Measurements from ENCODE around the gene E2F4. TPM values are rescaled to one million over a fixed set of nuclear protein-coding genes. Genes with fewer than 3 reads are reported as not detected.
A peak's percentile ranks its signal among the peaks of the same experiment; 100 is the strongest.

Gene E2F4
- polyA plus RNA-seq, 1 donor from 2014 or later, result 73.7 TPM

DNA sequence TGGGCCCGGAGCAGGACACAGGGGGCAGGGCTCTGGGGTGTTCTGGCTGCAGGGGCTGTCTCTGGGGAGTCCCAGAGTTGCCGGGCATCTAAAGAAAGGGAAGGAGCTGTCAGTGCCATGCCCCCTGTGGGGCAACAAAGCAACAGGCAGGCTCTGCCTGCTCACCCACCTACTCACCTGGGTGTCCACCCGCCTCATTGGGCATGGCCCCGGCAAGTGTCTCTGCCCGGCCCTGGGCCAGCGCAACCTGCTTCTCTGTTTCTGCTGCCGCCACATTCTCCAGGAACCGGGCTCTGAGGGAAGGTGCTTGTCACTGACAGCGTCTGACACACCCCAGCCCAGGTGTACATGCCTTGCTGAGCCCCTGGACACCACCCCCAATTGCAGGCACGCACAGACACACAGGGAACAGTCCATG, 42.2 kb downstream of the E2F4 start:
- H3K36me3 Mint-ChIP-seq, result peaks cover 6% of the 10 kb centered on the region
- no peaks in the 10 kb centered on the region for H3K4me1 Mint-ChIP-seq
- H3K27me3 Mint-ChIP-seq, result no peaks in the 10 kb centered on the region
- no peak overlapping the region for H3K4me3 Mint-ChIP-seq
- no peaks in the 10 kb centered on the region for H3K9me3 Mint-ChIP-seq
- no peak overlapping the region for H3K27ac Mint-ChIP-seq

DNA sequence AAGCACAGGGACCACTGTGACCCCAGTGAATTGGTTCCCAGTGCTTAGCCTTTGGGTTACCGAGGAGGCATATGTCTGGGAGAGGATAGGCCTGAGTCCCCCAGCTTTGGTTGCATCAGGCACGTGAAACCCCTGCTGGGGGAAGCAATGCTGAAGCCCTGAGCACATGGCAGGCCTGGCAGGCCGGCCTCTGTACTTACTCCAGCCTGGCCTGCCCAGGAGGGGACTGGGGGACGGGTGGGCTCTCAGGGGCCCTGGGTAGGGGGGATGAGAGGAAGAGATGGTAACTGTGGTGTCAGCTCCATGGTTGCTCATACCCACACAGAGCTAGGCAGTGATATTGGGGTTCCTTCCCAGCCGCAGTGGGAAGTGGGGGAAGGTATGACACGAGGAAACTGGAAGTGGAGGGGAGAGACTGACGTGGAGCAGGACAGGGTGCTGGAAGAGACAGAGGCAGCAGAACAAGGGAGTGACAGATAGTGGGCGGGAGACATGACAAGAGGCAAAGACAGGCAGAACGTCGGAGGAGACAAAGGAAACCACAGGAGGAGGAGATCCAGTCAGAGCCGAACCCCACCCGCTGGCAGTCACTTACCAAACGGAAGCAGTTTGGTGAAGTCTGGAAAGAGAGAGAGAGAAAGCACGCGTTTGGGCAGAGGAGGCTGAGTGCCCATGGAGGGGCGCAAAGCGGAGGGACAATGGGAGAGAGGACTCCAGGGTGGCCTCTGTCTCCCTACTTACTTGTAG, 44.0 kb downstream of the E2F4 start:
- Mint-ChIP-seq H3K27me3 (no peaks in the 10 kb centered on the region), H3K36me3 (peaks cover 4% of the 10 kb centered on the region), H3K27ac (peak overlapping the region in 1 of 3 donors; percentile 89), H3K9me3 (no peaks in the 10 kb centered on the region), H3K4me1 (no peaks in the 10 kb centered on the region), H3K4me3 (peak overlapping the region in 1 of 4 donors; percentile 68)

DNA sequence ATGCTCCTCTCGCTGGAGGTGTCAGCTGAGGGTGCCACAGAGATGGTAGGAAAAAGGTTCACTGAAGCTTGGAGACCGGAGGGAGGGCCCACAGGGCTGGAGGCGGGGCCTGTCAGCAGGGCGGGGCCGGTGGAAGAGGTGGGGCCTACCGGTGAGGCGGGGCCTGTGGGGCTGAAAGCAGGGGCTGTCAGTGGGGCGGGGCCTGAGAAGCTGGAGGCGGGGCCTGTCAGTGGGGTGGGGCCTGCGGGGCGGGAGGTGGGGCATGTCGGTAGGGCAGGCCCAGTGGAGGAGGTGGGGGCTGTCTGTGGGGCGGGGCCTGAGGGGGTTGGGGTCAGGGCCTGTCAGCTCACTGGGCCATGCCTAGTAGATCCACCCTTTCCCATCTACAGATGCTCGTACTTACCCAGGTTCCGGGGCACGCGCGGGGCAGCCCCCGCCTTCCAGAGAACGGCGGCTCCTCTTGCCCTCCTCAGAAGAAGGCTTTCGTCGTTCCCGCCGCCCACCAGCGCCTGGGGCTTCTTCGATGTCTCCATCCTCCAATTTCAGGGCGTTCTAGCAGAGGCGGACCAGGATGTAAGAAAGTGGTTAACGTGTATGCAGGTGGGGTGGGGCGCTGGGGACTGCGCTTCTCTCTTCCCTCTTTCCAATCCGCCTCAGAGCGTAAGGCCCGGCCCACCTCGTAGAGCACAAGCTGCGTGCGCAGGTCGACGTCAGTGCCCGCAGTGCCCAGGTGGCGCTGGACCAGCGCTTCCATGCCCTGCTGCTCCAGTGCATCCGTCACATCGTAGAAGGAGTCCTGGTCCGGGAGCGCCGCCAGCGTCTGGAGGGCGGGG, 44.8 kb downstream of the E2F4 start:
- H3K9me3 Mint-ChIP-seq, result no peaks in the 10 kb centered on the region
- H3K4me3 Mint-ChIP-seq, result no peak overlapping the region
- H3K27ac Mint-ChIP-seq, result peak overlapping the region in 1 of 3 donors; percentile 89

DNA sequence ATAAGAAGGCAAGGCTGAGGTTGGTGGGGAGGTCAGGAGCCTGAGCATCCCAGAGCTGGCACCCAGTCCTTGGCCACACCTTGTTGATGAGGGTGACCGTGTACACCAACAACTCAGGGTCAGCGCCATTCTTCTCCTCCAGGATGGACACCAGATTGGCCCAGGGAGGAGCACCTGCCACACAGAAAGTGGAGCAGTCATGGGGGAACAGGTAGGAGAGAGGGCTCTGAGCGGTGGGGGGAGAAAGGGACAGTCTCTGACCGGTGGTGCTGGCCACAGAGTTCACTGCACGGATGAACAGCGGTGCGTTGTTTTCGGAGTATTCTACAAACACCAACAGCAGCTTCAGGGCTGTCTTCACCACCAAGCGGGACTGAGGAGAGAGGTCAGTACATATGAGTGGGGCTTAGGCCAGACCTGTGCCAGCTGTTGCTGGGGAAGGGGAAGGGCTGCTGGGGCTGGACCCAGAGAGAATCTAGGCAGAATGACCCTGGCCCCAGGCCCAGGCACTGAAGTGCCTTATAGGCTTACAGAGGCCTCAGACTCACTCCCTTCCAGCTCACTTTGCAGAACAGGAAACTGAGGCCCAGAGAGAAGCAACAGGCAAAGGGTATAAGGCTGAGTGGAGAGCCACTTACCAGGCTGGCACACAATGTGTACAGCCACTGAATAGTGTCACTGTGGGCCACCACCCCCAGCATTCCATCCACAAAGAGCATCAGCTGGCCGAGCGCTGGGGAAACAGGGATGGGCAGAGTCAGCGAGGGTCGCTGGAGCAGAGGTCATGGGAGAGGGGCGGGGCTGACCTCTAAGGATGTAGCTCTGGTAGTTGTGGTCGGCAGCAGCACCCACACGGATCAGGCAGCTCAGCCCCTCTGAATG, 45.7 kb downstream of the E2F4 start:
- Mint-ChIP-seq H3K27me3 (no peaks in the 10 kb centered on the region), H3K36me3 (peaks cover 4% of the 10 kb centered on the region), H3K4me1 (peaks cover 0 to 3% (median 2%) of the 10 kb centered on the region in 3 donors)

More for the DNA sequence above, 44.8 kb downstream of the E2F4 start:
- no peaks in the 10 kb centered on the region for H3K27me3 Mint-ChIP-seq
- peaks cover 4% of the 10 kb centered on the region for H3K36me3 Mint-ChIP-seq
- H3K4me1 Mint-ChIP-seq, result peaks cover 0 to 3% (median 0%) of the 10 kb centered on the region in 3 donors

DNA sequence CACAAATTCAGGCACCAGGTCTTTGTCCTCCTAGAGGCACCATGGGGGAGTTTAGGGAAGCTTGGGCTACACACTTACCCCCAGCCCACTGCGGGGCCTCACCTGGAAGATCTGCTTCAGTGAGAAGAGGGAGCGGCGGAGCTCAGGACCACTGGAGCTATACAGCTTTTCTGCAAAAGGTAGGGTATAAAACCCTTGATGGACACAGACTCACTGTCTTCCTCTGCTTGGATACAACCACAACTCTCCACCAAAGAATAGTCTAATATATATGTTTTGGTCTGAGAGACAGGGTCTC, 46.3 kb downstream of the E2F4 start:
- H3K36me3 Mint-ChIP-seq, result peaks cover 4% of the 10 kb centered on the region
- H3K27ac Mint-ChIP-seq, result no peak overlapping the region
- H3K4me1 Mint-ChIP-seq, result peaks cover 0 to 3% (median 2%) of the 10 kb centered on the region in 3 donors
- H3K9me3 Mint-ChIP-seq, result no peaks in the 10 kb centered on the region
- H3K4me3 Mint-ChIP-seq, result peak overlapping the region in 1 of 4 donors; percentile 11
- H3K27me3 Mint-ChIP-seq, result no peaks in the 10 kb centered on the region

More for the DNA sequence above, 45.7 kb downstream of the E2F4 start:
- no peaks in the 10 kb centered on the region for H3K9me3 Mint-ChIP-seq
- no peak overlapping the region for H3K4me3 Mint-ChIP-seq
- peak overlapping the region in 1 of 3 donors; percentile 35 for H3K27ac Mint-ChIP-seq

DNA sequence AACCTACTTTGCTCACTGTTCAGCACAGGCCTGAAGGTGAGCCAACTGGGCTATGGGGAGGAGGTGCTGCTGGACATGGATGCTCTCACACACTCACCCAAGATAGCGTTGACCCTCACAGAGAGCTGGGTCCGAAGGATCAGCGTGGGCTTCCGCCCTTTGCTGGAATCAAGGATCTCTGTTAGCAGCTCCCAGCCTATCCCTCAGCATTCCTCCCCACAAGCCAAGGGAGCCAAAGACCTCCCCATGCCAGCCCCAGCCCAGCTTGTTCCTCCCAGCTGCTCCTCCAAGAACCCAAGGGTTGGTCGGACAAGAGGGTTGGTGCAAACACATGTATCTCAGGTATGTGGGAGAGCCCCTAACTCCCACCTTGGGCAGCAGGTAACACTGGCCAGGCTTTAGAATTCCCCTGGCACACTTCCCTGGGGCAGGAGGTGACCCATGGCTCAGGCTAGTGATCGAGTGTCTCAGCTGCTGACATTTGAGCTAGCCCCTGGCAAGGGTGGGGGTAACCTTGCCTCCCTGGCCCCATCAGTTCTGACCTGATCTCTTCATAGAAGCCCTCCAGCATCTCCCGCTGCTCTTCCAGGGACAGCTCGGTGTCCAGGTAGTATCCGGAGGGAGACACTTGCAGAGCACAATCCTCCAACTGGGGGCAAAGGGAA, 47.0 kb downstream of the E2F4 start:
- no peaks in the 10 kb centered on the region for H3K27me3 Mint-ChIP-seq
- no peaks in the 10 kb centered on the region for H3K9me3 Mint-ChIP-seq
- peak overlapping the region in 1 of 3 donors; percentile 64 for H3K27ac Mint-ChIP-seq
- peak overlapping the region in 1 of 4 donors; percentile 11 for H3K4me3 Mint-ChIP-seq
- H3K4me1 Mint-ChIP-seq, result peaks cover under 1 to 3% (median 2%) of the 10 kb centered on the region in 3 donors
- H3K36me3 Mint-ChIP-seq, result peaks cover 4% of the 10 kb centered on the region

DNA sequence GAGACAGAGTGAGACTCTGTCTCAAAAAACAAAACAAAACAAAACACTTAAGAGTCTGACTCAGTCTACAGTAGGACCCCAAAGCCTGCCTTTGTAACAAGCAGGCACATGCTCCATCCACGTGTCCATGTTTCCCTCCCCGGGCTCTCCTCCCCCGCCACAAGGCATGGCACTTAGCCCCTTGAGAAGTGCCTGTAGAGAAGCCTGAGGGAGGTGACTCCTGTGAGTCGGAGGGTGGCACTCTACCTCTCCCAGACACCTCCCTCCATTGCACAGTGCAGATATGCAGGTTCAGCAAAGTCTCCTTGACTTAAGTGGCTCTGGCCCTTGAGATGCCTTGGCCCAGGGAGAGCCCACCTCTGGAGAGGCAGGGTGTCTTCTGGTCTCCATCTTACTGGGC, 48.6 kb downstream of the E2F4 start:
- Mint-ChIP-seq H3K27ac (no peak overlapping the region), H3K4me1 (peaks cover 15 to 18% (median 18%) of the 10 kb centered on the region in 3 donors), H3K27me3 (no peaks in the 10 kb centered on the region), H3K9me3 (no peaks in the 10 kb centered on the region), H3K4me3 (no peak overlapping the region), H3K36me3 (peaks cover 4% of the 10 kb centered on the region)

DNA sequence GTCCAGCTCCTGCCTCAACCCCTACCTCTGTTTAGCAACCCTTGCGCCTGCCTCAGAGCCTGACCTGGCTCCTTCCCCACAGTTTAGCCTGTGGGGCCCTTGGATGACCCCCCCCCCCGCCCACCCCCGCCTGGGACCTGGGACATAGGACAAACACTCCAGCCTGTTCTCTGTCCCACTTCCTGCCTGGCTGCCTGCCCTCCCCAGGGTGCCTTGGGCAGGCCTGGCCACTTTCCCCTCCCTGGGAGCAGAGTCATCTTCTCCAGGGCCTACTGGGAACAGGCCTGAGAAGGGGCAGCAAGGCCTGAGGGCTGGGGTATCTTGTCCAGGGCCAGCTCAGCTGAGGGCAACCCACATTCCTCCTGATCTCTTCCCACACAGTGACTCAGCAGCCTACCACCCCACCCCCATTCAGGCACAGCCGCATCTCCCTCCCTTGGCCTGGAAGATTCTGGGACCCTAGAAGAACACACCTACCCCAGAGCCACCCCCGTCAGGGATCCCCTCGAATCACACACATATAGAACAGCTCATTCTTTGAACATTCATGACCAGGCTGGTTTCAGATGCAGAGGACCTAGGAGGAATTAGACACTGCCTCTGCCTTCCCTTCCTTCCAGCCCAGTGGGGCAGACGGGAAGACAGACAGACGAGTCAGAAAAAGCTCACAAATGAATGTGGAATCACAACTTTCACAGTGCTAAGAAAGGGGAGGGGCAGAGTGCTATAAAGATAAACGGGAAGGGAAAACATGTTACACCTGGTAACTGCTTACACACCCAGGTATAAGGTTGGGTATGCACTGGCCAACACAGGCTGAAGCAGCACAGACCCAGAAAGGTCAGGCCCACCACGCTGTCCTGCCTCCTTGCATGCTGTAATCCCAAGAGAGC, 49.3 kb downstream of the E2F4 start:
- Mint-ChIP-seq H3K36me3 (peaks cover 2% of the 10 kb centered on the region), H3K9me3 (no peaks in the 10 kb centered on the region), H3K4me3 (no peak overlapping the region), H3K27me3 (no peaks in the 10 kb centered on the region), H3K27ac (peak overlapping the region in 1 of 3 donors; percentile 32), H3K4me1 (peaks cover 15 to 19% (median 18%) of the 10 kb centered on the region in 3 donors)

DNA sequence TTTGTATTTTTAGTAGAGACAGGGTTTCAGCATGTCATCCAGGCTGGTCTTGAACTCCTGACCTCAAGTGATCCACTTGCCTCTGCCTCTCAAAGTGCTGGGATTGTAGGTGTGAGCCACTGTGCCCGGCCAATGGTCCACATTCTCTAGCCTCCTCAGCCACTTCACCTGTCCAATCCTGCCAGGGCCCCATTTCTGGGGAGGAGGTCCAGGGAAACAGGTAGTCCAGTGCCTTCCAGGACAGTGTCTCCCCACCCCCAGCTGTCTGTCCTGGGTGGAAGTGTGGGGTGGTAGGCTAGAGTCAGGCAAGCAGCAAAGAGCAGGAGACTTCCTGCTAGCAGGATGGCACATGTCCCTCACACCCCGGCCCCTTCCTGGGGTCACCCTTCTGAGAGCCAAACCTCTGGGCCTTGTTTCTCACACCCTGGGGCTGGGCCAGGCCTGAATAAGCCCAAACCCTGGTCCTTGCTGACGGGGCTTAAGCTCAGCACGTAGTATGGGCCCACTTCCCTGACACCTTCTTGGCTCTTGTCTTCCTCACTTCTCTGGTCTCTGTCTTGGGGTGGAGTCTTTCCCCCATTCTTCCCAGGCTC, 50.3 kb downstream of the E2F4 start:
- H3K4me3 Mint-ChIP-seq, result no peak overlapping the region
- peaks cover 15 to 19% (median 18%) of the 10 kb centered on the region in 3 donors for H3K4me1 Mint-ChIP-seq

DNA sequence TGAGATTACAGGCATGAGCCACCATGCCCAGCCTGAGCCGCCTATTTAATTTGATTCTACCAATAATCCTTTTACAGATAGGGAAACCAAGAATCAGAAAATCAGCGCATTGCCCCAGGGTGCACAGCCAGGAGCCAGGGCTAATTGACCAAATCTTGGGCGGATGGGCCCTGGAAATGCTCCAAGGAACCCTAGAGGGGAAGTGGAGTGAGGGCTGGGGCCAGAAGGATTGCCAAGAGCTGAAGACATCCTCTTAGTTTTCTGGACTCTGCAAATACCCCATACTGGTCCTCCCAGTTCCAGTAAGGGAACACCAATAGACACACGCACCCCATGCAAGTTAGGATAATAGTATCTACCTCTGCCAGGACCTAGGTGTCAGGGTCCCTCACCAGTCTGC, 51.5 kb downstream of the E2F4 start:
- peaks cover 6% of the 10 kb centered on the region for H3K27me3 Mint-ChIP-seq
- no peaks in the 10 kb centered on the region for H3K36me3 Mint-ChIP-seq
- H3K4me3 Mint-ChIP-seq, result peak overlapping the region in 1 of 4 donors; percentile 88
- H3K4me1 Mint-ChIP-seq, result peaks cover 22 to 27% (median 24%) of the 10 kb centered on the region in 3 donors
- no peaks in the 10 kb centered on the region for H3K9me3 Mint-ChIP-seq
- peak overlapping the region in 2 of 3 donors; percentile 94 to 95 for H3K27ac Mint-ChIP-seq

More for the DNA sequence above, 50.3 kb downstream of the E2F4 start:
- H3K36me3 Mint-ChIP-seq, result no peaks in the 10 kb centered on the region
- H3K9me3 Mint-ChIP-seq, result no peaks in the 10 kb centered on the region
- peak overlapping the region in 1 of 3 donors; percentile 59 for H3K27ac Mint-ChIP-seq
- no peaks in the 10 kb centered on the region for H3K27me3 Mint-ChIP-seq

DNA sequence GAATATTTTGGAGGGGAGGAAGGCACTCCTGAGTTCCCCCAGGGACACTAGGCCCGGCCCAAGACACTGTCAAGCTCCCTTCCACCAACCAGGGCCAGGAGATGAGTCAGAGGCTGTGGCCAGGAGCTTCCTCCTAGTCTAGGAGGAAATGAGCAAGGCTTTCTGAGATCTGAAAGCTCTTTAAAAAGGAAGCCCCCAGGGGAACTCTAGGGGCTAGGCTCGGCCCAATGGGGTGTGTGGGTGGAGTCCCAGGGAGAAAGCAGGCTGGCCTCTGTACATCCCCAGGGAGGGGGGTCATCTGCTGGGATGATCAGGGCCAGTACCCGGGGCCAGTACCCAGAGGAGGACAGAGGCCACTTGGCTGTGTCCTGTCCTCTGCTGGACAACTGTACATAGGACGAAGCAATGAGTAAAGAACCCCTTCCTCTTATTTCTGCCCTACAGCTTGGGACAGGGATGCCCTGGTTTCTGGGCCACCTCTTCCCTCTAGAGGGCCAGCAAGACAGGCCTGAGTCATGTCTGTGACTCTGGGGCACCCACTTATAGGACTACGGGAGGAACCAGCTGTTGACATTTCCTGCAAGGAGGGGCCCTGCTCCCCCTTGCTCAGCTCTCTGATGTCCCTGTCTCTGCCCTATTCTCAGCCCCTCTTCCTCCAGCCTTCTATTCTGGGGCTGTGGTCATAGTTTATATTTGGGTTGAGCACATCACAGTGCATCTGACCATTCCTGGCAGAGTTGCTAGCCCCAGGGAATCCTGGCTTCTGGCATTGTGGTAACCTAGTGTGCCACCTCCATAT, 52.6 kb downstream of the E2F4 start:
- H3K36me3 Mint-ChIP-seq, result no peaks in the 10 kb centered on the region
- peaks cover 24 to 31% (median 25%) of the 10 kb centered on the region in 3 donors for H3K4me1 Mint-ChIP-seq

DNA sequence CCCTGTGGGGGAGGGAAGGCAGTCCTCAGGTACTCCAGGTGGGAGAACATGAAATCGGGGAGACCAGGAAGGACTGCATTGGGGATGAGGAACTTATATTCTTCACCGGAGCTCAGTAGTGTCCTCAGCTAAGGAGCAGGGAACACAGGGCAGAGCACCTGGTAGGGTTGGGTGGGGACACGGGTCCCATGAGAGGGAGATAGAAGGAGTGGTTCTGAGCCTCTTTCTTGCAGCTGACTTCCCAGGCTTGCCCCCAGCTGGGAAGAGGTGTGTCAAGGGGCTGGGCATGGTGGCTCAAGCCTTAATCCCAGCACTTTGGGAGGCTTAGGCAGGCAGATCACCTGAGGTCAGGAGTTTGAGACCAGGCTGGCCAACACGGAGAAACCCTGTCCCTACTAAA, 53.2 kb downstream of the E2F4 start:
- peaks cover 24 to 31% (median 25%) of the 10 kb centered on the region in 3 donors for H3K4me1 Mint-ChIP-seq
- H3K27ac Mint-ChIP-seq, result peak overlapping the region; percentile 94 to 97 (median 95)
- peaks cover 17% of the 10 kb centered on the region for H3K27me3 Mint-ChIP-seq
- H3K4me3 Mint-ChIP-seq, result peak overlapping the region; percentile 30 to 93 (median 88)
- no peaks in the 10 kb centered on the region for H3K9me3 Mint-ChIP-seq
- no peaks in the 10 kb centered on the region for H3K36me3 Mint-ChIP-seq

More for the DNA sequence above, 52.6 kb downstream of the E2F4 start:
- H3K27me3 Mint-ChIP-seq, result peaks cover 11% of the 10 kb centered on the region
- H3K4me3 Mint-ChIP-seq, result peak overlapping the region; percentile 88 to 94 (median 90)
- H3K27ac Mint-ChIP-seq, result peak overlapping the region; percentile 94 to 97 (median 95)
- no peaks in the 10 kb centered on the region for H3K9me3 Mint-ChIP-seq

All from IgD-negative memory B cell (primary cell).